ENCODE data around the gene ERC2. TPM values are rescaled to one million over a fixed set of nuclear protein-coding genes. Genes with fewer than 3 reads are reported as not detected.

The ERC2 gene
- total and polyA plus RNA-seq, 2 of the 8 experiments (the other 6 are each of a cell fraction or from before 2014, with no cell fraction given): 16.4 to 22.8 TPM

- TF ChIP-seq CEBPB (IDR thresholded peaks at IDR 0.05; ENCODE audit: low read depth, low read length): no peak
- no peak for TF ChIP-seq GABPA (IDR thresholded peaks at IDR 0.05; ENCODE audit: borderline replicate concordance, insufficient read depth, low read length)
- no peak for TF ChIP-seq EZH2 (IDR thresholded peaks at IDR 0.05; ENCODE audit: low read depth, low read length, severe bottlenecking)
- no peak for TF ChIP-seq E2F6 (IDR thresholded peaks at IDR 0.05)
- TF ChIP-seq CBX8 (IDR thresholded peaks at IDR 0.05; ENCODE audit: borderline replicate concordance, low read depth, low read length): no peak
Measured at GRCh38 chr3:55912880-55913279, 555.4 kb downstream of the ERC2 start (continued).

Data from H1 (cell line).